B cell (primary cell): ENCODE results near the gene TEC.
"Not testable (repeated sequence)": the region's sequence is repeated elsewhere in the genome, so short reads cannot be mapped to it uniquely, and the experiment has no call there.

Experiments
- EZH2 ChIP-seq: IDR thresholded peaks from 2 replicates; pipeline ENCODE4 v1.6.1; 2012; ENCODE audit warnings: borderline replicate concordance, low read depth, mild to moderate bottlenecking, moderate library complexity, low read length; ENCODE audit not compliant: insufficient read depth, poor library complexity, severe bottlenecking
- TF ChIP-seq, protein P1 (sequence below): fragments of 200-600 bp; IDR thresholded peaks from one replicate; pipeline ENCODE4 v1.8.0; 2022; ENCODE audit warnings: antibody characterized with exemption, mild to moderate bottlenecking

DNA sequence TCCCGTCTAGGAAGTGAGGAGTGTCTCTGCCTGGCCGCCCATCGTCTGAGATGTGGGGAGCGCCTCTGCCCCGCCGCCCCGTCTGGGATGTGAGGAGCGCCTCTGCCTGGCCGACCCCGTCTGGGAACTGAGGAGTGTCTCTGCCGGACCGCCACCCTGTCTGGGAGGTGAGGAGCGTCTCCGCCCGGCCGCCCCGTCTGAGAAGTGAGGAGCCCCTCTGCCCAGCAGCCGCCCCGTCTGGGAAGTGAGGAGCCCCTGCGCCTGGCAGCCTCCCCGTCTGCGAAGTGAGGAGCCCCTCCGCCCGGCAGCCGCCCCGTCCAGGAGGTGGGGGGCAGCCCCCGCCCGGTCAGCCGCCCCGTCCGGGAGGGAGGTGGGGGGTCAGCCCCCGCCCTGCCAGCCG, 83.2 kb downstream of the TEC start:
- TF ChIP-seq, protein P1, sequence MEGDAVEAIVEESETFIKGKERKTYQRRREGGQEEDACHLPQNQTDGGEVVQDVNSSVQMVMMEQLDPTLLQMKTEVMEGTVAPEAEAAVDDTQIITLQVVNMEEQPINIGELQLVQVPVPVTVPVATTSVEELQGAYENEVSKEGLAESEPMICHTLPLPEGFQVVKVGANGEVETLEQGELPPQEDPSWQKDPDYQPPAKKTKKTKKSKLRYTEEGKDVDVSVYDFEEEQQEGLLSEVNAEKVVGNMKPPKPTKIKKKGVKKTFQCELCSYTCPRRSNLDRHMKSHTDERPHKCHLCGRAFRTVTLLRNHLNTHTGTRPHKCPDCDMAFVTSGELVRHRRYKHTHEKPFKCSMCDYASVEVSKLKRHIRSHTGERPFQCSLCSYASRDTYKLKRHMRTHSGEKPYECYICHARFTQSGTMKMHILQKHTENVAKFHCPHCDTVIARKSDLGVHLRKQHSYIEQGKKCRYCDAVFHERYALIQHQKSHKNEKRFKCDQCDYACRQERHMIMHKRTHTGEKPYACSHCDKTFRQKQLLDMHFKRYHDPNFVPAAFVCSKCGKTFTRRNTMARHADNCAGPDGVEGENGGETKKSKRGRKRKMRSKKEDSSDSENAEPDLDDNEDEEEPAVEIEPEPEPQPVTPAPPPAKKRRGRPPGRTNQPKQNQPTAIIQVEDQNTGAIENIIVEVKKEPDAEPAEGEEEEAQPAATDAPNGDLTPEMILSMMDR, result not testable (repeated sequence)
- TF ChIP-seq EZH2, result not testable (repeated sequence)
